Neural crest cell (in vitro differentiated cells): ENCODE results near the gene CCT4. TPM values are rescaled to one million over a fixed set of nuclear protein-coding genes. Genes with fewer than 3 reads are reported as not detected.

Source experiments
- DNase-seq: peaks from one replicate; pipeline ENCODE4 v3.0.0; 2021; ENCODE audit warnings: low read depth, mixed read lengths, low spot score
- H3K27ac Mint-ChIP-seq: one replicate; pipeline ENCODE4 v1.8.0; 2021; ENCODE audit warnings: mild to moderate bottlenecking, mixed read lengths; ENCODE audit not compliant: unreplicated experiment
- H3K27me3 Mint-ChIP-seq: 2 replicates; pipeline ENCODE4 v1.8.0; 2021; ENCODE audit warnings: low read depth, mild to moderate bottlenecking, mixed read lengths
- H3K36me3 Mint-ChIP-seq: 2 replicates; pipeline ENCODE4 v1.8.0; 2021; ENCODE audit warnings: low read depth, mild to moderate bottlenecking, mixed read lengths
- H3K4me1 Mint-ChIP-seq: 2 replicates; pipeline ENCODE4 v1.8.0; 2021; ENCODE audit warnings: mixed read lengths
- H3K4me3 Mint-ChIP-seq: one replicate; pipeline ENCODE4 v1.8.0; 2021; ENCODE audit warnings: mild to moderate bottlenecking, mixed read lengths
- H3K9me3 Mint-ChIP-seq: 2 replicates; pipeline ENCODE4 v1.8.0; 2021; ENCODE audit warnings: mixed read lengths
- CTCF ChIP-seq: fragments of 200-600 bp; sonication (generic); conservative IDR thresholded peaks from 2 replicates; pipeline ENCODE4 v1.5.0; 2021; ENCODE audit warnings: antibody characterized with exemption, mild to moderate bottlenecking
- total RNA-seq: library from RNA; stranded (reverse); gene quantifications from 2 replicates; pipeline ENCODE4 v1.2.1, GENCODE V29; 2021

CCT4 gene
- total RNA-seq, 1 donor from 2014 or later: 277 TPM

DNA sequence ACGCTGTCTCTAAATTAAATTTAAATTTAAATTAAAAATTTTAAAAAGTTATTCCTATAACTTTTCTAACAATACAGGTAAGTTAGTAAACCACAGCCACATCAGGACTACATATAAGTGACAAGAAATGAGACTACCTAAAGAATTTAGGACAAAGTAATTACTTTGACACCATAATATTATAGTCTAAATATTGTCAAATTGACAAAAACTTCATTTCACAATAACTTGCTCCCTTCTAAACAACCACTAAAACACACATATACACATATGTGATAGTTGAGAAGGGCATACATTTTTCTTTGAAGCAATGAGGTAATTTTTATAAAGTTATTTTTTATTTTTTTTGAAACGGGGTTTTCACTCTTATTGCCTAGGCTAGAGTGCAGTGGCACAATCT, 66.2 kb downstream of the CCT4 start:
- no peak for DNase-seq
- H3K4me1 Mint-ChIP-seq: peaks cover 4% of the 10 kb centered on the region

More for the DNA sequence above, 66.2 kb downstream of the CCT4 start:
- no peaks in the 10 kb centered on the region for H3K27me3 Mint-ChIP-seq
- peaks cover 3% of the 10 kb centered on the region for H3K36me3 Mint-ChIP-seq
- no peak for TF ChIP-seq CTCF
- H3K27ac Mint-ChIP-seq: no peak overlapping the region
- no peaks in the 10 kb centered on the region for H3K9me3 Mint-ChIP-seq
- no peak overlapping the region for H3K4me3 Mint-ChIP-seq

Other genes starting within 250 kb of the CCT4 start
- gene FAM161A, start 34.6 kb downstream of the CCT4 start, total RNA-seq: 21.9 and 23.4 TPM in 2 replicates
- 30.1 and 30.5 TPM in 2 replicates for gene COMMD1, start 17.0 kb upstream of the CCT4 start, total RNA-seq